NOMO-1 (cell line): Measurements from ENCODE around the gene FN1.
A peak's percentile ranks its signal among the peaks of the same experiment; 100 is the strongest.
"Not testable (repeated sequence)": the region's sequence is repeated elsewhere in the genome, so short reads cannot be mapped to it uniquely, and the experiment has no call there.

ENCODE experiments used
- DNase-seq, 2 experiments: peaks; one replicate each; lab custom pipeline; 2025; ENCODE audit not compliant: unreplicated experiment in 2 of 2; lab: John Stamatoyannopoulos, UW

FN1 gene

DNA sequence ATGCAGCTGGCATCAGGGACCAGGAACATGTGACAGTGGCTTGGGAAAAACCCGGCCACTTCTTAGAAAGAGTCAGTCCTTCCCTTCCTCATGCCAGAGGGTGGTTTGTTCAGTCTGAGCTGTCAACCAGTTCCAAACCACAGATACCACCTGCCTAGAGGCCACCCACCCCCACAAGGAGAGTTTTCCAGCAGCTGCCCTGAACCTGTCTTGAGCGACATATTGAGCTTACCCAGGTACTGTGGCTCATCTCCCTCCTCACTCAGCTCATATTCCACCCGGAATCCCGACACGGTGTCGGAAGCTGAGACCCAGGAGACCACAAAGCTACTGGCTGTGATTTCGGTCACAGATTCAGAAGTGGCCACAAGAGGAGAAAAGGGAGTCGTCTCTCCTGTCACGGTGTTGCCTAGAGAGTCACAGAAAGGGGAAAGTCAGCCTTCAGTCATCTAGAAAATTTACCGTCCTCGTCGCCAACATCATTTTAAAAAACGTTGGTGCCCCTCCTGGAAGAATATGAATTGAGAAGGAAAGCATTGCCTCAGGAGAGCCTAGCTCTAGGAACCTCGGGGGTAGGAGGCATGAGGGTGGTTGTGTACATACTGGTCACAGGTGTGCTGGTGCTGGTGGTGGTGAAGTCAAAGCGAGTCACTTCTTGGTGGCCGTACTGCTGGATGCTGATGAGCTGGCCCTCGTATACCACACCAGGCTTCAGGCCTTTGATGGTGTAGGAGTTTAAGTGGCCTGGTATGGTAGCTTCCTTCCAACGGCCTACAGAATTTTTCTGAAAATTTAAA is 26.3 kb downstream of the FN1 start:
- no peak for DNase-seq

GRCh38 chr2:215408441-215408840 is 27.4 kb downstream of the FN1 start:
- DNase-seq, result not testable (repeated sequence)

DNA sequence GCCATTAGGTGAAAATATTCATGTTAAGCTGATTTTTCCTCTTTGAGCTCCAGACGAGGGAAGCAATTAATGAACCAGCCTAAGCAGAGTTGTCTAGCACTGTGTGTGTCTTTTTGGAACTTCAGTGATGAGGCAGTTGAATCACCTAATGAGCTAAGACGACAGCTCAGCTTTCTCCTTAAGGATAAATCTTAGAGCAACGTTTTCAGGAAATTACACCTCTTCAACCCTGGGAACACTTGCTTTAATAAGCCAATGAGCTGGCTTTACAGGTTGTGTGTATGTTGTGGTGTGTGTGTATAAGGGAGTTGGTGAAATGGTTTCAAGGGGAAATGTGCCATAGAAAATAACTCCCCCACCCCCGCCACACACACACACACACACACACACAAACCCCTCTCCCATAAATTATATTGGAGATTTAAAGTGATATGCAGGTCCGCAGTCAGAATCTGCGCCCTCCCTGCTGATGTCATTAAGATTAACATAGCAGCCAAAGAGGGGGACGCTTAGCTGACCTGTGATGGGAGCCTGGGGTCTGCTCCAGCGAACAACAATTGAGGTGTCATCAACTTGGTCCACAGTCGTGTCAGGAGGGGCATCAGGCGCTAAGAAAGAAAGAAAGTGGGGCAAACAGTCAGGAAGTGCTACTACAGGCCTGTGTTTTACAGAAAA is 28.1 kb downstream of the FN1 start:
- DNase-seq, result no peak

DNA sequence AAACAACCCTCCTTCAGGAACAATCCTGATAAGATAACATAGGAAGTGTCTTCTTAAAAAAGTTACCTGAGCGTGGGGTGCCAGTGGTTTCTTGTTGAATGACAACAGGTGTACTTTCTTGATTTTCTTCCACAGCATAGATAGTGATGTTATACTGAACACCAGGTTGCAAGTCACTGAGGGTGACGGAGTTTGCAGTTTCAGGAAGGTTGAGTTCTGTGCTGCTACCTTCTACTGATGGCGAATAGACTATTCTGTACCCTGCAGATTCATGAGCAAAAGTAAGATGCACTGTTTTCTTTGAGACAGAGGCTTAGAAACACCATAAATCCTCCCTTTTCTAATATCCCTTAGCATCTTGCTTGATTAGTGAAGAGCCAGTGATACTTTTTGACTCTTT is 28.8 kb downstream of the FN1 start:
- no peak for DNase-seq

DNA sequence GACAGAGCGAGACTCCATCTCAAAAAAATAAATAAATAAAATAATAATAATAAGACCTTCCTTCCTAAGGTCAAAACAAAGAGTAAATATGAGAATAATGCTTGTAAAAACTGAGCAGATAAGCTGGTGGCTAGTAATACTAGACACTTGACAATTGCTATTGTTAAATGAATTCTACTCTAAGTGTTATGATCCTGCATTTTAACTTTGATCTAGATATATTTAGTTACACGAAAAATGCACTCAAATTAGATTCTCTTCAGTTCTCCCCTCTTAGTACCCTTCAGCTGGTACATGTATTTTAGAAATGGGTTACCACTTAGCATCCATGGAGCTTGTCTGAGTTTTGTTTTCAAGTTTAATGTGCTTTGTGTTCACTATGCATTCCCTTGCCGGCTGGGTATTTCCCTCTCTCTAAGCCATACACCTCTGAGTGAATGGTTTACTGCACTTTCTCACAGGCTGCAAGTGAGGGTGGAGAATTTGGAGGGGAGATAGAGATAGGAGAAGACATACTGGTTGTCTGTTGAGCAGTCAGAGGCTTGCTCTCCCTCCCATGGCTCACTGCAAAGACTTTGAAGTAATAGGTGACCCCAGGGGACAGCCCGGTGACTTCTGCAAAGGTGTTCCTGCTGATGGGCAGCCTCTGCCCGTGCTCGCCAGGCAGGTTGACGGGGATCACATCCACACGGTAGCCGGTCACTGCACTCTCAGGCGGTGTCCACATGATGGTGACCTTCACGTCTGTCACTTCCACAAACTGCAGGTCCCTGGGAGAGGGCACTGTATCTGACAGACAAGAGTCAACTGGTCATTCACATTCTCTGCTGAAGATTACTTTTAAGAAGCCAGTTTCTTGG is 29.9 kb downstream of the FN1 start:
- no peak for DNase-seq

DNA sequence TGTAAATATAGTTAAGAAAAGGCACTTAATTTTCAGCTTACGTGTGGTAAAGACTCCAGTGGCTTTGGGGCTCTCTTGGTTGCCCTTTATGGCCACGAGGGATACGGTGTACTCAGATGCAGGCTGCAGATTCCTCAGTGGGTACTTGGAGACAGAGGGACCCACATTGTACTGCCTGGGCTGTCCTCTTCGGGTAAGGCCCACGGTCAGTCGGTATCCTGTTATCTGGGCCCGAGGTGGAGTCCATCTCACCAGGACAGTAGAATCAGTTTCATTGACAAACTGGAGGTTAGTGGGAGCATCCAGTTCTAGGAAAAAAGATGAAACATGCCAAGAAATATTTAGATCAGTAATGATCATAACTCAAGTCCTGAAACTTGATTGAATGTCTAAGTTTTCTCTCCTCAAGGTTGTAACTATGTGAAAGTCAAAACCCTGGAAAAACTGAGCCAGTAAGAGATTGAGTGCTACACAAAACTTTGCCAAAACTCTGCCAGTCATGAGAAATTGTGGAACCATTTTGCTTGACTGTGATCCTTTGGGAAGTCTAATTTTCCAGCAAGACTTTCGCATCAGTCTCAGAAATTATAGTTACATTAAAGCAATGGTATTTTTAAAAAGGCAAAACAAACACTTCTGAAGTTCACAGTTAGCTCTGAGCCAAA is 31.4 kb downstream of the FN1 start:
- no peak for DNase-seq

DNA sequence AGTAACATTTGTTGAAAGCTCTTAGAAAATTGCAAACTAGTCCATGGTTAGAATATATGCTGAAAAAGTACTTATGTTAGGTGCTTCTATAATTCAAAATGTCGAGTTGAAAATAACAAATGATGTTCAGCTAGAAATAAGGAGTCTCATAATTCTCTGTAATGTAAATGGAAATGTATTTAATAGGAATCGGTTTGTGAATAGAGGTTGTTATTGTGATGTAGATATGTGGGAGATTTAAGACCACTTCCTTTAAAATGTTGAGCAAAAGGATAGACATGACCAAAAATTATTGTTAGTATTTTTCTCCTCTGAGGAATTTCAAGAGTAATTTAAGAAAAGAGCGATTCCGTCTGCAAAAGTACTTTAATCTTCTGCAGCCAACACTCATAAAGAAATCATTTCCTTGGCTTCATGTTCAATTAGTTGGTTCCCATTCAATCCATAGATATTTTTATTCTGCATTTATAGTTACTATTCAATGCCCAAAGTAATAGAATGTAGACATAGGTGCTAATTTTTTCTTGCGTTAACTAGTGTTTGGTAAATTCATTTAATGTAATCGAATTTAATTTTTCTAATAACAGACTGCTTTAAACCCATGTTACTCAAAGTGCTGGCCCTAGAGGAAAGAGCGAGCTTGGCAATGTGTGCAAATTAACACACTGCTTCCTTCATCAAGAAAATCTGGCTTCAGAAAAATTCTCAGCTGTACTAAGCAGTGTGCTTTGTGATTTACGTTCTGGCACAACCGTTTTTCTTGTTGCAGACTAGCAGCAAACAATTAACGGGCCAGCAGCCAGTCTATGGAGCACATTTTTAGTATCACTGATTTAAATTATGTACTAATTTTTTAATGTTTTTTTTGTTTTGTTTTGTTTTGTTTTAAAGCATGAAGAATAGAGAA is 32.2 kb downstream of the FN1 start:
- no peak for DNase-seq

GRCh38 chr2:215401896-215402379 is 33.9 kb downstream of the FN1 start:
- DNase-seq, result no peak

- no peak for DNase-seq
Measured at GRCh38 chr2:215399067-215399716, 36.7 kb downstream of the FN1 start.

GRCh38 chr2:215397632-215398341 is 38.1 kb downstream of the FN1 start:
- DNase-seq, result no peak

GRCh38 chr2:215396595-215397313 is 39.1 kb downstream of the FN1 start:
- peak; percentile 80 to 86 for DNase-seq

DNA sequence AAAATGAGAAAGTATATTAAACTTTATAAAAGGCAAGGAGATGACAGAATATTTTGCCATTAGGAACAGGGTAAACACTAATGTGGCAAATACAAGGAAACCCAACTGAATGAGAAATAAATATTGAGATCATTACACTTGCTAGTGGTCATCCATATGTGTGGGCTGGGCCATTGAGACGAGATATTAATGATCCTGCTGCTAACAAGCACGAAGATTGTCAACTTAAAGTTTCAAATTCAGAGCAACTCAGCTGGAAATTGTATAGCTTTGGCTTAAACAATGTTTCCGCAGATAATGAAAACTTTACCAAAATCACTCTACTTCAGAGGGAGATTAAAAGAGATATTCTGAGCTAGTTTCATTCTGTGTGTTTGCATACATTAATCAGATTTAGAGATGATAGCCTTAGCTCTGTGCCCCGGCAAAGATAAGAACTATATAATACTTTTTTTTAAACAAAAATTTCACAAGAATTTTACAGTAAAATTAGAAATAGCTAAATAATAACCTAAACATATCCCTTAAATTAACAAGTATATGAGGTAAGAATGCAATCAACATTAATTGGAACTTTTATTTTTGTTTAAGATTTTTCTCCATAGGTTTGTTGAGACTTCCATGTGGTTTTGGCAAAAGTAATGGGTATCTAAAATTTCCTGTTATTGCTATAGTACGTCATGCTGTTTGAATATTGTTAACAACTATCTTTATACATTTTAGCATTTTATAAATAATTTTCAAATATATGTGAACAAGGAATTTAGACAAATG is 40.0 kb downstream of the FN1 start:
- DNase-seq, result no peak

GRCh38 chr2:215394102-215394805 is 41.6 kb downstream of the FN1 start:
- peak in 1 of 2 experiments; percentile 16 for DNase-seq

DNA sequence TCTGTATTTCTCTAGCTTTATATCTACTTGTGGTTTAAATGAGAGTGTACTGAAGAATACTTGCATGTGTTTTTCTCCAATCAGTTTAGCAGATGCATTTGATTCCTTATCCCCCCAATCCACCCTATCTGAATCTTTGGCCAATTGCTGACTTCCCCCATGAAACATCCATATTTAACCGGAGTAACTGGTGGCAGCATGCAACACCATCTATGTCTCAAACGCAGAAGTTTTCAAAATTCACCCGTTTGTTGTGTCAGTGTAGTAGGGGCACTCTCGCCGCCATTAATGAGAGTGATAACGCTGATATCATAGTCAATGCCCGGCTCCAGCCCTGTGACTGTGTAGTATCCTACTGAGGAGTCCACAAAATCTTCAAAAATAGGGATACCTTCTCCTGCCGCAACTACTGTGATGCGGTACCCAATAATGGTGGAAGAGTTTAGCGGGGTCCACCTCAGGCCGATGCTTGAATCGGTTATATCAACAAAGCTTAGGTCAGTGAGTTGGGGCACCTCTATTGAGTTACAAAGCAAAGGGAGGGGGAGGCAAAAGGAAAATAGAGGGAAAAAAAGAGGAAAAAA is 43.1 kb downstream of the FN1 start:
- no peak for DNase-seq

GRCh38 chr2:215392164-215392563 is 43.7 kb downstream of the FN1 start:
- no peak for DNase-seq

DNA sequence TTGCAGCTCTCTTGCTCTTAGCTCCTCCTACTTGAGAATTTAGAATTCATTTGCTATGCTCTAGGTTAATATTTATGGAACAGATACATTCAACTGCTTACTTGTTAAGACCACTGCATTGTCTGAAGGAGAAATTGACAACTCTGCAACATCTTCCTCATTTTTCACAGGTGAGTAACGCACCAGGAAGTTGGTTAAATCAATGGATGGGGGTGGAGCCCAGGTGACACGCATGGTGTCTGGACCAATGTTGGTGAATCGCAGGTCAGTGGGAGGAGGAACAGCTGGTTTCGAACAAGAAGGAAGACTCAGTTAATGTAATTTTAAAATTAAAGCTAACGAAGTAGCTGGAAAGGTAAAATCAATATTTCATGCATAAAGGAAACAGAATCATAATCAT is 44.3 kb downstream of the FN1 start:
- DNase-seq, result no peak
